ENCODE measurements around the gene ADGRG6. TPM values are rescaled to one million over a fixed set of nuclear protein-coding genes. Genes with fewer than 3 reads are reported as not detected.

The ADGRG6 gene
- total and polyA plus RNA-seq, 2 donors (not counting 3 experiments of a cell fraction or from before 2014, with no cell fraction given) = 99.3 to 166 TPM

- Histone ChIP-seq H3K9me1 (replicated peaks; ENCODE audit: control insufficient read depth, extremely low read depth, insufficient read depth, low read length) (no peaks in the 10 kb centered on the region), H3K27ac (ENCODE audit: insufficient read depth, low read depth, low read length) (no peak overlapping the region), H2AFZ (ENCODE audit: low read depth, low read length) (no peak overlapping the region), H3K4me1 (ENCODE audit: control insufficient read depth, extremely low read depth, insufficient read depth, low read length) (peaks cover 5% of the 10 kb centered on the region), H3K79me2 (ENCODE audit: control insufficient read depth, insufficient read depth, low read length) (no peaks in the 10 kb centered on the region), H3K9me3 (replicated peaks; ENCODE audit: control insufficient read depth, insufficient read depth, low read length) (no peaks in the 10 kb centered on the region), H3K27me3 (ENCODE audit: control insufficient read depth in 2 of 2, insufficient read depth in 2 of 2, low read length in 2 of 2) (no peaks in the 10 kb centered on the region), H3K9ac (replicated peaks; ENCODE audit: extremely low read depth, insufficient read depth, low read length) (no peak overlapping the region), H3K4me3 (replicated peaks in 1 of 3; ENCODE audit: insufficient read depth in 1 of 3, low read depth in 1 of 3, low read length in 3 of 3) (no peak overlapping the region), H3K4me2 (ENCODE audit: insufficient read depth, low read length) (no peak overlapping the region), H3K36me3 (ENCODE audit: control insufficient read depth in 2 of 2, extremely low read depth in 1 of 2, insufficient read depth in 2 of 2, low read length in 2 of 2) (no peaks in the 10 kb centered on the region), H4K20me1 (replicated peaks; ENCODE audit: control insufficient read depth, extremely low read depth, insufficient read depth, low read length) (no peaks in the 10 kb centered on the region)
- DNase-seq (ENCODE audit: low read depth, low spot score) = peak; percentile 17
- FAIRE-seq = peak; percentile 12
- TF ChIP-seq EZH2 (IDR thresholded peaks at IDR 0.05; ENCODE audit: borderline replicate concordance, low read depth, low read length, severe bottlenecking) = no peak
- no peak for TF ChIP-seq MAX (IDR thresholded peaks at IDR 0.05; ENCODE audit: insufficient read depth, insufficient read length)
- no peak for TF ChIP-seq CTCF (IDR thresholded peaks at IDR 0.05; ENCODE audit: extremely low read depth in 1 of 2, insufficient read depth in 1 of 2, low read depth in 1 of 2, low read length in 2 of 2)
- TF ChIP-seq MYC (IDR thresholded peaks at IDR 0.05; ENCODE audit: low read depth, low read length) = no peak
- no peak for TF ChIP-seq GATA2 (IDR thresholded peaks at IDR 0.05; ENCODE audit: insufficient read depth, insufficient read length, low read depth, low read length)
- no peak for TF ChIP-seq JUN (IDR thresholded peaks at IDR 0.05; ENCODE audit: borderline replicate concordance, insufficient read depth, insufficient read length, low read depth)
- TF ChIP-seq POLR2AphosphoS5 (IDR thresholded peaks at IDR 0.05; ENCODE audit: insufficient read depth, low read depth, low read length) = no peak
- TF ChIP-seq FOS (IDR thresholded peaks at IDR 0.05; ENCODE audit: borderline replicate concordance, insufficient read depth, low read length) = no peak
- TF ChIP-seq POLR2A (IDR thresholded peaks at IDR 0.05; ENCODE audit: low read depth, low read length) = no peak
- no TSS peak for BruUV-seq (replicated peaks)
- dilution Hi-C loops (cut with MboI; ENCODE audit: extremely low pct_ligation_motif_present, low sequenced_read_pairs) (no loop called here), intact Hi-C loops (cut with micrococcal nuclease) (no loop called here)
- ChIA-PET CTCF (interaction anchor here (1.0 to 2.3 kb wide), 7 partner anchors 9 to 113 kb away, joined by 3 to 7 read pairs (median 5); no protein-coding TSS in a partner anchor), POLR2A (no interaction called here)
Observed at GRCh38 chr6:142275236-142276006, 26.4 kb upstream of the ADGRG6 start.

All from endothelial cell of umbilical vein (primary cell).